T-helper 1 cell treated with Interleukin-12 subunit alpha and Interleukin-12 subunit beta and Interleukin-4 antibody, amounts not matched to agents 30 μg/mL and 1 μg/mL, for 36 hours (primary cell): ENCODE results near the gene TMTC2.

Source experiments
- H3K27ac Mint-ChIP-seq: one replicate; pipeline ENCODE4 v1.8.0; 2021; ENCODE audit warnings: mild to moderate bottlenecking, mixed read lengths
- H3K27me3 Mint-ChIP-seq: one replicate; pipeline ENCODE4 v1.8.0; 2021; ENCODE audit warnings: low read depth, mixed read lengths
- H3K36me3 Mint-ChIP-seq: one replicate; pipeline ENCODE4 v1.8.0; 2021; ENCODE audit warnings: low read depth, mixed read lengths
- H3K4me1 Mint-ChIP-seq: one replicate; pipeline ENCODE4 v1.8.0; 2021; ENCODE audit warnings: low read depth, mixed read lengths
- H3K4me3 Mint-ChIP-seq: one replicate; pipeline ENCODE4 v1.8.0; 2021; ENCODE audit warnings: mild to moderate bottlenecking, moderate library complexity, mixed read lengths
- H3K9me3 Mint-ChIP-seq: one replicate; pipeline ENCODE4 v1.8.0; 2021; ENCODE audit warnings: mixed read lengths

Gene TMTC2

DNA sequence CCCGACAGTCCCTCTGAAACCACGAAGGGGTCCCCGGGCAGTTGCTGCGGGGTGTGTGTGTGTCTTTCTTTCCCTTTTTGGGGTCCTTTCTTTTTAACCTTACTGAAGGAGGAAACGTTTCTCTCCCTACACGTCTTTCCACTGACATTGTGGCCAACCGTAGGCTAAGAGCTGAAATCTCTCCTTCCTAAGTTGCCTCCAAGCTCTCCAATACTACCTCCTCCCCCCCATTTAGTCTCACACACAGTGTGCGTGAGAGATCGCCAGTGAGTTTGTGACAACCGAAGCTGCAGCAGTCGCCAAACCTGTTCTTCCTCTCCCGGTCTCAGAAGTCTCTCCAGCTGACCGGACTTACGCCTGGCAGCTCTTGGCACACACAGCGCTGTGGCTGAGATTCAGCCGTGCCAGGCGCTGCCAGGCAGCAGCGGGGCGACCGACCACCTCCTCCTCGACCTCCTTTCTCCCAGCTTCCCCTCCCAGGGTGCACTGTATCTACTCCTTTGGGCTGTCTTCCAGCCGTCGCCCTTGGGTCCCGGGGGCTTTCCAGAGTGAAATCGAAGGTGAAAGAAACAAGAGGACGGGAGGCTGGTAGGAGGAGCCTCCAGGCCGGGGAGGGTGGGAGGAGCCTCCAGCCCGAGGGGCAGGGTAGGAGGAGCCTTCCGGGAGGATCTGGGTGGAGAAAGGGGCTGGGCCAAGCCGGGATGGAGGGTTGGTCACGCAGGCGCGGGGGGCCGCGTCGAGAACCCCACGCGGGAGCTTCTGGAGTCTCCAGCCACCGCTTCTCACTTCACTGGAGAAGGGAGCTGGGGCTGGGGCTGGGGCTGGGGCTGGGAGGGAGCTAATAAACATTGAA lies at the start of gene TMTC2:
TSS of gene TMTC2 (plus strand) at position 739 of the 853 bp plus-strand sequence.
- Mint-ChIP-seq H3K4me1 (peaks cover 27% of the 10 kb centered on the region), H3K27ac (peak within 1 kb of the TSS; percentile 94), H3K36me3 (peaks cover 2% of the 10 kb centered on the region), H3K27me3 (peaks cover 24% of the 10 kb centered on the region), H3K9me3 (no peaks in the 10 kb centered on the region), H3K4me3 (peak within 1 kb of the TSS; percentile 91)

DNA sequence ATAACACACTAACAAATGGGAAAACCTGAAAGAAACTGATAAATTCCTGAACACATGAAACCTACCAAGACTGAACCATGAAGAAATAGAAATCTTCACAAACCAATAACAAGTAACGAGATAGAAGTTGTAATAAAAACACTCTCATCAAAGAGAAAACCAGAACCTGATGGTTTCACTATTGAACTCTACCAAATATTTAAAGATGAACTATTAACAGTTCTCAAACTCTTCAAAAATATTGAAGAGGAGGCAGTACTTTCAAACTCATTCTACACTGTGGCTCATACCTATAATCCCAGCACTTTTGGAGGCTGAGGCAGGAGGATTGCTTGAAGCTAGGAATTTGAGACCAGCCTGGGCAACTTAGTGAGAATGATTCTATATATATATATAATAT lies 48.4 kb upstream of the TMTC2 start:
- Mint-ChIP-seq H3K4me3 (no peak overlapping the region), H3K4me1 (no peaks in the 10 kb centered on the region), H3K27ac (no peak overlapping the region), H3K36me3 (no peaks in the 10 kb centered on the region), H3K27me3 (no peaks in the 10 kb centered on the region), H3K9me3 (no peaks in the 10 kb centered on the region)

DNA sequence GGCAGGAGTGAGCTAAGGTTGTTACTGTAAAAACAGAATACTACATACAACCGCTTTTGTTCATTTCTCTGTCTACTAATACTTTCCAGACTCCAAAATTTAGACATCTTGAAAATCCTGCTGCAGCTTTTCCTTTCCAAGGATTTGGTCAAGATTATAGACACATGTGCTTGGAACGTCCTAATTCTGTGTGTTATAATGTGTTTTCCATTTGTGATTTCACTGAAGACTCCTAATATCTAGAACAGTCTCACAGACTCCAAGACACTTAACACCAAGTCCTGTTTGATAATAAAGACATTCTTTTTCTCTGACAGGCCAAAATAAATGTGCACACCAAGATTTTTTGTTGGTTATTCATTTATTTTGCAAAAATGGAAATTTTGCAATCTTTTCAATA lies 41.8 kb upstream of the TMTC2 start:
- H3K9me3 Mint-ChIP-seq = no peaks in the 10 kb centered on the region
- H3K4me1 Mint-ChIP-seq = no peaks in the 10 kb centered on the region
- H3K4me3 Mint-ChIP-seq = no peak overlapping the region
- peaks cover 8% of the 10 kb centered on the region for H3K27me3 Mint-ChIP-seq
- no peak overlapping the region for H3K27ac Mint-ChIP-seq
- H3K36me3 Mint-ChIP-seq = no peaks in the 10 kb centered on the region

- no peak overlapping the region for H3K4me3 Mint-ChIP-seq
- H3K27ac Mint-ChIP-seq = no peak overlapping the region
- peaks cover 2% of the 10 kb centered on the region for H3K4me1 Mint-ChIP-seq
- H3K27me3 Mint-ChIP-seq = peaks cover 8% of the 10 kb centered on the region
- no peaks in the 10 kb centered on the region for H3K9me3 Mint-ChIP-seq
- H3K36me3 Mint-ChIP-seq = peaks cover under 1% of the 10 kb centered on the region
Observed at GRCh38 chr12:82645414-82645813, 41.3 kb upstream of the TMTC2 start.

GRCh38 chr12:82647853-82648252 lies 38.9 kb upstream of the TMTC2 start:
- H3K36me3 Mint-ChIP-seq = peaks cover 2% of the 10 kb centered on the region
- H3K4me1 Mint-ChIP-seq = peaks cover 10% of the 10 kb centered on the region
- peaks cover 8% of the 10 kb centered on the region for H3K27me3 Mint-ChIP-seq
- H3K27ac Mint-ChIP-seq = no peak overlapping the region
- H3K9me3 Mint-ChIP-seq = peaks cover 3% of the 10 kb centered on the region
- no peak overlapping the region for H3K4me3 Mint-ChIP-seq

GRCh38 chr12:82648259-82648909 lies 38.3 kb upstream of the TMTC2 start:
- no peak overlapping the region for H3K4me3 Mint-ChIP-seq
- peaks cover 8% of the 10 kb centered on the region for H3K27me3 Mint-ChIP-seq
- H3K4me1 Mint-ChIP-seq = peaks cover 10% of the 10 kb centered on the region
- H3K27ac Mint-ChIP-seq = no peak overlapping the region
- H3K9me3 Mint-ChIP-seq = peaks cover 3% of the 10 kb centered on the region
- H3K36me3 Mint-ChIP-seq = peaks cover 2% of the 10 kb centered on the region

DNA sequence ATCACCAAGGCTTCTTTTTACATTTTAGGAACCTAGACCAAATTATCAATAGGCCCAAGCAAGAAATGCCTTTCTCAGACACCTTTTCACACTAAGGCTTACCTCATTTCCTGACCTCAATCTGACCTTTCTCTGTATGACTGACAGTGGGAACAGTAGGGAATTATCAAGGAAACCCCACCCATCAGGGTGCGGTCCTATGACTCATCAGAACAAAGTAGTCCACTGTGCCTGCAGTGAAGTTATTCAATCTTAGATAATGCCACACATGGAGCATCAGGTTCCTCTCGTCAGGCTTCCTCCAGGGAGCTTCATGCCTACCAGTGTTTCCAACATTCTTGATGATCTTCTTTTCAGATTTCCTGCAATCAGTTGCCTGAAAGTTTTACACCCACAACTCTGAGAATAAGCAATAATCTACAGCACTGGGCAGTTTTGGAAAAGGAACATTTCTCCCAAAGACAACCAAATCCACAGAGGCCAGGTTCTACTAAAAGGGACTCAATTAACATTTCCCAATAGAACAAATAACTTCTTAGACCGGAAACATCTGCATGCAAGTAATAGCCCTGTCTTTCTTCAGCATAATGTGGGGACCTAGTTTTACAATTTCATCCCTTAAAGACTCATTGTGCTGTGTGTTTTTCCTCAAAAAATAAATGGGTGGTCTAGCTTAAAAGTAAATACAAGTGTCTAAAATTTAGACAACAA lies 35.9 kb upstream of the TMTC2 start:
- Mint-ChIP-seq H3K4me3 (peak overlapping the region; percentile 31), H3K4me1 (peaks cover 10% of the 10 kb centered on the region), H3K9me3 (peaks cover 3% of the 10 kb centered on the region), H3K27ac (peak overlapping the region; percentile 57), H3K27me3 (peaks cover 12% of the 10 kb centered on the region), H3K36me3 (peaks cover 2% of the 10 kb centered on the region)

GRCh38 chr12:82651489-82651888 lies 35.2 kb upstream of the TMTC2 start:
- Mint-ChIP-seq H3K4me3 (no peak overlapping the region), H3K27ac (no peak overlapping the region), H3K36me3 (peaks cover 2% of the 10 kb centered on the region), H3K4me1 (peaks cover 10% of the 10 kb centered on the region), H3K9me3 (peaks cover 3% of the 10 kb centered on the region), H3K27me3 (peaks cover 11% of the 10 kb centered on the region)

GRCh38 chr12:82652071-82652470 lies 34.6 kb upstream of the TMTC2 start:
- peaks cover 2% of the 10 kb centered on the region for H3K36me3 Mint-ChIP-seq
- H3K9me3 Mint-ChIP-seq = peaks cover 3% of the 10 kb centered on the region
- H3K27ac Mint-ChIP-seq = no peak overlapping the region
- H3K4me1 Mint-ChIP-seq = peaks cover 10% of the 10 kb centered on the region
- no peak overlapping the region for H3K4me3 Mint-ChIP-seq
- peaks cover 11% of the 10 kb centered on the region for H3K27me3 Mint-ChIP-seq

DNA sequence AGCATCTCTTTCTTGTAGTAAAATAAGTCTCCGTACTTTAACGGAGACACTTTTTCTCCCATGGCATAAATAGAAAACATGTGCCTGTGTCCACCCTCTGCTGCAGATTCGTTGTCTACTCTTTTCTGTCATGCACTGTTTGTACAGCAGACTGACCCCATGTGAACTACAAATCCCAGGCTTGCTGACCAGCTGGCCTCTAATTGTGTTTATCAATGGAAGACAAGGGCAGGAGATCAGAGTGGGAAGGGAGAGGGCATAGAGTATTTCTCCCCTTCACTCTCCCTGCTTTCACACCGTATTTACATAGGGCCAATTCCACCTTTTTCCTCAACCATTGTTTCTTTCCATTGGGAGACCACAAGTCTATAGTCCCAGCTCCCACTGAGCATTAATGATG lies 31.0 kb upstream of the TMTC2 start:
- H3K27me3 Mint-ChIP-seq = peaks cover 7% of the 10 kb centered on the region
- peaks cover 3% of the 10 kb centered on the region for H3K9me3 Mint-ChIP-seq
- H3K27ac Mint-ChIP-seq = no peak overlapping the region
- H3K36me3 Mint-ChIP-seq = no peaks in the 10 kb centered on the region
- no peak overlapping the region for H3K4me3 Mint-ChIP-seq
- H3K4me1 Mint-ChIP-seq = peaks cover 5% of the 10 kb centered on the region

GRCh38 chr12:82659343-82660207 lies 27.1 kb upstream of the TMTC2 start:
- no peaks in the 10 kb centered on the region for H3K36me3 Mint-ChIP-seq
- H3K4me1 Mint-ChIP-seq = no peaks in the 10 kb centered on the region
- H3K4me3 Mint-ChIP-seq = no peak overlapping the region
- no peaks in the 10 kb centered on the region for H3K9me3 Mint-ChIP-seq
- H3K27me3 Mint-ChIP-seq = peaks cover 7% of the 10 kb centered on the region
- H3K27ac Mint-ChIP-seq = no peak overlapping the region

DNA sequence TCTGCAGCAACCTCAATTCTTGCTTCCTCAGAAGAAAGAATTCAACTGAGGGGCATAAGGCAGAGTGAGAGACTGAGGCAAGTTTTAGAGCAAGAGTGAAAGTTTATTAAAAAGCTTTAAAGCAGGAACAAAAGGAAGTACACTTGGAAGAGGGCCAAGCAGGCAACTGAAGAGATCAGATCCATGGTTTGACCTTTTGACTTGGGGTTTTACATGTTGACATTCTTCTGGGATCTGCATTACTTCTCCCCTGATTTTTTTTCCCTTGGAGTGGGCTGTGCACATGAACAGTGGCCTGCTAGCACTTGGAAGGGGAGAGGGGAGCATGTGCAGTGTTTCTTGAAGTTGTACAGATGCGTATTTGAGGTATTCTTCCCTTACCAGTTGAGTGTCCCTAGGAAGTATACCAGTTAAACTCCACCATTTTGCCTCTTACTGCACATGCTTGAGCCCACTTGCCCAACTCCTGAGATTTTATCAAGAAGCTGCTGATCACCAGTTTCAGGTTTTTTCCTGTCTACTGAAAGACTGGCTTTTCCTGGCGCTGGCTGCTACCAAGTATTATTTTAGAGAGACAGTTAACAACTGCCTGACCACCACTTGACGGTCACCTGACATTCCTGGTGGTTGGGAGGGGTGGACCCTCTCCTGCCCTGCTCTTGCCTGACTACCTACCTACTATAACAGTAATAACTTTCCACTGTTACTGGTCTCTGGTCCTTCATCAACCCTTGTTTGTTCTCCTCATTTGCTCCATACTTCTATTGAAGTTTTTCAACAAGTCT lies 26.0 kb upstream of the TMTC2 start:
- Mint-ChIP-seq H3K36me3 (no peaks in the 10 kb centered on the region), H3K27me3 (peaks cover 4% of the 10 kb centered on the region), H3K4me3 (no peak overlapping the region), H3K4me1 (peaks cover 2% of the 10 kb centered on the region), H3K9me3 (no peaks in the 10 kb centered on the region), H3K27ac (no peak overlapping the region)

DNA sequence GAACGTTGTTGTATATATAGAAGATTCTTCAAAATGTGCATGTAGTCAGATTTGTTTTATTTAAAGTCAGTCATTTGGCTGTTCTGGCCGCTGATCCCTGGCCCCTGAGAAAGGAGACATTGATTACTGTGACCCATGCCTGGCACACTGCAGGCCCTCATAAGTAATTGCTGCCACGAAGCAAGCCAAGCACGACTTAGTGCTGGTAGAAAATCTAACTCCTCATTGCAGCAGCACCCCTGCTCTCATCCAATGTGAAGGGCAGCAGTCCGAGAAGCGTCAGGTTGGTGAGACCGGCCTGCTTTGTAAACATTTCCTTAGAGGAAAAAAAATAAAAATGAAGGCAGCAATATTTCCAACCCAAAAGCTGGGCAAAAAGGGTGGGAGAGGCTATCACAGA lies 22.8 kb upstream of the TMTC2 start:
- H3K4me3 Mint-ChIP-seq = no peak overlapping the region
- no peaks in the 10 kb centered on the region for H3K9me3 Mint-ChIP-seq
- H3K27me3 Mint-ChIP-seq = peaks cover 18% of the 10 kb centered on the region
- H3K27ac Mint-ChIP-seq = no peak overlapping the region
- no peaks in the 10 kb centered on the region for H3K36me3 Mint-ChIP-seq
- H3K4me1 Mint-ChIP-seq = peaks cover 2% of the 10 kb centered on the region
